Hematopoietic multipotent progenitor cell (in vitro differentiated cells): ENCODE measurements around the gene KITLG. TPM values are rescaled to one million over a fixed set of nuclear protein-coding genes. Genes with fewer than 3 reads are reported as not detected.
"Not testable (repeated sequence)": the region's sequence is repeated elsewhere in the genome, so short reads cannot be mapped to it uniquely, and the experiment has no call there.

ENCODE experiments used
- DNase-seq, 3 donors: peaks; one replicate each; pipeline ENCODE4 v3.0.0-alpha.2; 2011 to 2015; ENCODE audit warnings: low read depth in 2 of 3, low spot score in 2 of 3
- total RNA-seq: library from RNA; depleted of rRNA; stranded (reverse); fragments of >200 nt; gene quantifications from one replicate; pipeline ENCODE4 v1.2.3, GENCODE V29; 2012

The KITLG gene
- total RNA-seq, 1 donor, result under 0.01 TPM

GRCh38 chr12:88496891-88497371, 83.3 kb downstream of the KITLG start:
- DNase-seq, result no peak

GRCh38 chr12:88496429-88496828, 83.8 kb downstream of the KITLG start:
- no peak for DNase-seq

GRCh38 chr12:88495031-88495430, 85.2 kb downstream of the KITLG start:
- no peak for DNase-seq

- DNase-seq, result no peak
These were observed 85.8 kb downstream of the KITLG start for GRCh38 chr12:88494520-88494919.

DNA sequence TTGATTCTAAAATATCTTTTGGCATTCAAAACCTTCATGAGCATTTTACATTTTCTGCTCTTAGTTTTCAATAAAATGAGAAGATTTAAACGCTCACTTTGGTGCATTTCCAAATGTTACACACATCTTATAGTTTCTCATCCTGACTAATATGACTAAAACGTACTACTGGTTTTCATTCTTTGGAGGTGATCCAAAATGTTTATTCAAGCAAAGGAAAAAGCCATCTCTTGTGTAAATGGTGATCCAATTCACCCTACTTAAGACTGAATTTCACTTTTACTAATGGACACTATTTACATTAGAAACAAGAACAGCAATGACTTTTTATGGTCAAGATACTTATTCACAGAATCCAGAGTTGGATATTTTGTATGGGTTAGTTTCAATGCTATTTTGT, 86.6 kb downstream of the KITLG start:
- DNase-seq, result no peak

GRCh38 chr12:88490425-88490824, 89.8 kb downstream of the KITLG start:
- DNase-seq, result no peak

GRCh38 chr12:88472775-88473174, 107.5 kb downstream of the KITLG start:
- no peak for DNase-seq

GRCh38 chr12:88472248-88472647, 108.0 kb downstream of the KITLG start:
- DNase-seq, result no peak

DNA sequence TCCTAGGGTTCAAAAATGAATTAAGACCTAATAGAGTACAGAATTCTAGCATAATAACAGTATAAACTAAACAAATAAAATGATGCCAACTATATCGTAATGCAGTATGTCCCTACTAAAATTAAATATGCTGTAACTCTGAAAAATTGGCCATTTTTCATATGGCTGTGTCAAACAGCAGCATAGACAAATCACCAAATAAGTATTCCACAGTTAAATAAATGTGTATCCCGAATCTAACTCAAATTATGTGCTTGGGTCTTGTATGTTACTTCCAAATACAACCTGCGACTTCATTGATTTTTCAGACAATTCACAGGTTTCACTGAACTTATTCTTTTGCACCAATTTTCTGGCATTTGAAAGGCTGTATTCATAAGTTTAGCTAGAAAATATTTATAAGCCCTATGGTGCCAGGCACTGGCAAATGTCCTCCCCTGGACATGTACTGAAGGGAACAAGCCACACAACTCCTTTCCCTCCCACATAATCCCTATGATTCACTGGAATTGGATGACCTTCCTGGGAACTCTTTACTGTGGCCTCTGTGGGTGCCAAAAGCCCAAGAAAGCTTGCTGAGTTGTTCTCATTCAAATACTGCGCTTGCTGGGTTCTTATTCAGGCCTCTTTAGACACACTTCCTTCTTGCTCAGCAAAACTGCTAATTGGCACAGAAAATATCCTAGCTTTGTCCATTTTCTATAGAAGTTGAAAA, 108.8 kb downstream of the KITLG start:
- no peak for DNase-seq

- no peak for DNase-seq
These were observed 111.1 kb downstream of the KITLG start for GRCh38 chr12:88469154-88469553.

DNA sequence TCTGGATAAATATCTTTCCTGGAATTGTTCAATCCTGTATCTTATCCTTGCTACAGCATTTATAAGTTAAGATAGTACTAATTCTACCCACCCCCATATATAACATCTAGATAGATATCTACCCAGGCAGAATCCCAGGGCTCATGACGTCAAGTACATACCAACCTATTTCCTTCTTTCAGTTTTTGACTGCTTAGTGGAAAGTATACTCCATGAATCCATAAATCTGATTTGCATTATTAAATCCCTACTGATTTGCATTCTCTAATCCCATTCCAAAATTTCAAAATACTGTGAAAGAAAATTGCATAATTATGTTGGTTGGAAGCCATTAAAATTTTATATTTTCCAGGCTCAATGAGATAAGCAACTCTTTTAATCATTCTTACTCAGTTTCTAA, 111.7 kb downstream of the KITLG start:
- no peak for DNase-seq

- DNase-seq, result not testable (repeated sequence)
These were observed 113.6 kb downstream of the KITLG start for GRCh38 chr12:88466708-88467107.

DNA sequence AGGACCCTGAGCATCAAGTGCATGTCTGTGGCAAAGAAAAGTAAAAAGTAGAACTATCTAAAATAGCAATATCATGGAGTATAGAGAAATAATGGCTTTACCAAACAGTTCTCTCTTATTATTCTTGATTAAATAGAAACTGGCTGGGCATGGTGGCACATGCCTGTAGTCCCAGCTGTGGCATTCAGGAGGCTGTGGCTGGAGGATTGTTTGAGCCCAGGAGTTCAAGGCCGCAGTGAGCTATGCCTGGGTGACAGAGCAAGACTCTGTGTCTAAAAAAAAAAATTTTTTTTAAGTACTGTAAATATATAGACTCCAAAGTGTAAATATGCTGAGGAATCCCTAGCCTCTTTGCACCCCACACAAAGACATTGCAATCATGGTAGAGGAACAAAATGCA, 121.9 kb downstream of the KITLG start:
- no peak for DNase-seq

DNA sequence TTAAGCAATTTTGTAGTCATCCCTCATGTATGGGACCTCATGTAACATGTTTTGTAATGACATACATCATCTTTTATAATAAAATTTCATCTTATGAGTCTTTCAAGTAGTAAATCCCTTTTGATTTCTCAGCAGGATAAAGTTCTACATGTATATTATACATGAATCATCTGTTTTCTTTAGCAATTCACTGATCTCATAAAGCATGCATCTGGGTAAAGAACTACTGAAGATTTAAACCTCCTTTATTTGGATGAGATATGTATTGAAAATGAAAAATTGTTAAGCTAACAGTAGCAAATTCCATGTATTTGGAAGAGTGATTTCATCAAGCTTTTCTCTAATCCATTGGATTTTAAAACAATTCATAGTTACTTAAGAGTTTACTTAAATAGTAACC, 126.9 kb downstream of the KITLG start:
- no peak for DNase-seq

- DNase-seq, result no peak
These were observed 129.1 kb downstream of the KITLG start for GRCh38 chr12:88451205-88451604.

DNA sequence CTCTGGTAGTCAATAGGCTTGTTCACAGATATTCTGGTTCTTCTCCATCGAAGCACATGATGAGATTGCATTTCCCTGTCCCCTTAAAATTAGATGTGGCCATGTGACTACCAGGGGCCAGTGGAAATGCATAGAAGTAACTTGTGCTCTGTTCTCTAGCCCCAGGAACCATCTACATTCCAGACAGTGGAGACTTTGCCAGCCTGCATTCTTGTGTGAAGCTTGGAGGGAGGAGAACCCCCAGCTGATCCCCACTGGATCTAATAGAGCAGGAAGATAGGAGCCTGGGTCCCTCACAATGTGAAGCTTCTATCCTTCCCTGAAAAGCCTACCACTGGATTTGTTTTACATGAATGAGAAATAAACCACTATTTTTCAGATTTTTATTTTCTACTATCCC, 130.1 kb downstream of the KITLG start:
- no peak for DNase-seq

DNA sequence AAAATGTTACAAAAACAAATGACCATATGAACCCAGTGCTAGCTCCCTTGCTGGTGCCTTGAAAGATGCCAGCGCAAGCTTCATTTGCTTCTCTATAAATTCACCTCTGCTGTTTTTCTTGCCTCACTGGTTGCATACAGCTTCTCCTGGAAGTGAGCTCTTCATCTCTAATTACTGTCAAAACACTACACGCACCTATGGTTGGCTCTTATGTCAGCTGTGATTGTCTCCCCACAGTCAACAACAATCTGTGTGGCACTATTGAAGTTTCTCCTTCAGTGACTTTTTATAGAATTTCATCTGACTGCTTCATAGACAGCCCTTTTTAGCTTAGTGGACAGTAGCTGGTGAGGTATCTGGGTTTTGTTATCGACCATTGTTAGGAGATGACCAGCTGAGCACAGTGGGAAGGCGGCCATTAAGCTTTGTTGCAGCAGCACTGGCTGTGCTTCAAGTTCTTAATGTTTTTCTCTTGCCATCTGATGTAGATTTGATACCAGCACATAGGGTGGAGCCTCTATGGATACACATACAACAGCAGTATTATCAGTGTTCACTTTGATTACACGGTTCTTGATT, 131.8 kb downstream of the KITLG start:
- DNase-seq, result no peak

DNA sequence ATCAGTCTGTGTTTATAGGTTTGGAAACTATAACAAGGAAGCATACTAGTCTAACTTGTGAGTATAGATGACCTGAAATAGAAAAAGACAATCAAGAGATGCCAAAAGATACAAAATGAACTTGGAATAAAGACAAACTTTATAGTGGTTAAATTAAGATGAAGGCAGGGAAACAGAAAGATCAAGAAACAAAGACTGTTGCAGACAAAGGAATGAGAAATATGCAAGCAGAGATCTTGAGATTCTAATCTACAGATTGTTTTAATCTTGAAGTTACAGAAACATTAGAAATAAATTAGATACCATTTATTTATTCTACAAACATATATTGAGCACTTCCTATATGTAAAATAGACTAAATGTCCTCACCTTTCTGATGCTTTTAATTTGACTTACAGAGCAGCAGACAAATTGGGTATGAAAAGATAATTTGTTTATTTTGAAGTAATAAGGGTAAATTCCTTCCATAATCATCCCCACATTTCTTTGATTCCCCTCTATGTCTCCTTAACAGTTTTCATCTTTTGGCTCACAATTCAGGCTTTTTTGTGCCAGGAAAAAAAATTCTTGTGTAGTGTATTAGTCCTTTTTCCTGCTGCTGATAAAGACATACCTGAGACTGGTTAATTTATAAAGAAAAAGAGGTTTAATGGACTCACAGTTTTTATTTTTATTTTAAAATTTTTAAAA, 134.4 kb downstream of the KITLG start:
- no peak for DNase-seq

DNA sequence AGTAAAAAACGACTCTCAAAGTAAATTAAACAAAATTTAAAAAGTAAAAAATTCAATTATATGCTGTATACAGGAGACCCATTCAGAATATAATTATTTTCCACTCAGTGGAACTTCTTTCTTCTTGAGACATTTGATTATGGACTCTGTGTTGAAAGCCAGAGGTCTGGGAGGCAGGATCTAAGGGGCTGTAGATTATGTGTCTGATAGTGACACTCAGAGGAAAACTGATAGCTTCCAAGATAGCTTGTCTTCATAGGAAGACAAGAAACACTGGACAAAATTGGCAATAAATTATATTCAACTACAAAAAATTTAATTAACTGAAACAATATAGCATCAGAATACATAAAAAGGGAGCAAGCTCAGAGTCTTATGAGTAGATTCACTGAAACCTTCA, 135.8 kb downstream of the KITLG start:
- DNase-seq, result no peak
